Activated T-helper 1 cell treated with Interleukin-2 at 50 U/mL for 16 hours (primary cell): ENCODE measurements around the gene UNCX.

Experiments
- DNase-seq: peaks from one replicate; pipeline ENCODE4 v3.0.0-alpha.2; 2020; ENCODE audit warnings: low read depth

The UNCX gene

GRCh38 chr7:1232103-1232466 is 587 bp upstream of the UNCX start:
- DNase-seq: no peak

GRCh38 chr7:1233333-1234048 is 819 bp downstream of the UNCX start:
- DNase-seq: no peak

- DNase-seq: no peak
These were observed 1.6 kb downstream of the UNCX start for GRCh38 chr7:1234049-1234880.

GRCh38 chr7:1234881-1235500 is 2.3 kb downstream of the UNCX start:
- DNase-seq: no peak

DNA sequence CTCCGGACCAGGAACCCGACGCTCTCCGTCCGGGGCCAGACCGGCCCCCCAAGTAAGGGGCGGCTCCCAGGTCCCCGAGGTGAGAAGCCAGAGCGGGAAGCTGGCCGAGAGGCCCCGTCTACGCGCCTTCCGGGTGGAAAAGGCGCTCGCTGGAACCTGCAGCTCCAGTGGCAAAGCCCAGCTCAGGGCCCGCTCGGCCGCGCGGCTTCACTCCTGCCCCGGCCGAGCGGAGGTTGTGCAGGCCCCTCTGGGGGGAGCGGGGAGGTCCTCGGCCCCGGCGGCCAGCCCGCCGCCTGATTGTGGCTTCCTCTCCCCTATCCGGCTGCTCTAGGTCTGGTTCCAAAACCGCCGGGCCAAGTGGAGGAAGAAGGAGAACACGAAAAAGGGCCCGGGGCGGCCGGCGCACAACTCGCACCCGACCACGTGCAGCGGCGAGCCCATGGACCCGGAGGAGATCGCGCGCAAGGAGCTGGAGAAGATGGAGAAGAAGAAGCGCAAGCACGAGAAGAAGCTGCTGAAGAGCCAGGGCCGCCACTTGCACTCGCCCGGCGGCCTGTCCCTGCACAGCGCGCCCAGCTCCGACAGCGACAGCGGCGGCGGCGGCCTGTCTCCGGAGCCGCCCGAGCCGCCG is 2.9 kb downstream of the UNCX start:
- DNase-seq: no peak

- no peak for DNase-seq
These were observed 3.5 kb downstream of the UNCX start for GRCh38 chr7:1236132-1236661.

DNA sequence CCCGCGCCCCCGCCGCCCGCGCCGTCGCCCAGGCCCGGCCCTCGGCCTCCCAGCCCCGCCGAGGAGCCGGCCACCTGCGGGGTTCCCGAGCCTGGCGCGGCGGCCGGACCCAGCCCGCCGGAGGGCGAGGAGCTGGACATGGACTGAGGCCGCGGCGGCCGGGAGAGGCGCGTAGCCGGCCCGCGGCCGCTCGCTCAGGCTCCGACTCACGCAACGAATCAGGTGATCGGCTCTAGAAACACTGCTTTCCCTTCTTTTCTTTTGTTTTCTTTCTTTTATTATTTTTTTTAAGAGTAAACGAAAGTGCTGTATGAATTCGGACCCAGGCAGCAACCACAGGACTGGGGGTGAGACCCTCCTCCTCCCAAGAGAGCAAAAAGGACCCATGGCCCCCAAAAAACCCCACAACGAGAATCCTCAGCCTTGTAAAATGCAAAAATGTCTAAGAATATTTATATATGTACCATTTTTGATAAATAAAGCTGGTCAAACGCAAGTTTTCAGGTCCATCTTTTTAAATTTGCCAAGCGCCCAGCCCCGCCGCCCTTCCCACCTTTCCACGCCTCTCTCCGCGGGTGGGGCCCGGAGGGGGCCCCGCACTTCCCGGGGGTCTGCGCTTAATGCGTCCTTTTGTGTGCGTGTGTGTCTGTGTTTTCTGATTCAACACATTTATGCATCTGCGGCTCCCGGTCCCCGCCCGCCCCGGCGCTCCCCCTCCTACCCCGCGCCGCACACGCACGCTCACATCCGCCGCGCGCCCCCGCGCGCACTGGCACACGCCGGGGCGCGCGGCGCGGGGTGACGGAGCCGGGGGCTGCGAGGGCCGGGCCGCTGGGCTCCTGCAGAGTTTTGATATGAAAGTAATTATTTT is 4.4 kb downstream of the UNCX start:
- no peak for DNase-seq

DNA sequence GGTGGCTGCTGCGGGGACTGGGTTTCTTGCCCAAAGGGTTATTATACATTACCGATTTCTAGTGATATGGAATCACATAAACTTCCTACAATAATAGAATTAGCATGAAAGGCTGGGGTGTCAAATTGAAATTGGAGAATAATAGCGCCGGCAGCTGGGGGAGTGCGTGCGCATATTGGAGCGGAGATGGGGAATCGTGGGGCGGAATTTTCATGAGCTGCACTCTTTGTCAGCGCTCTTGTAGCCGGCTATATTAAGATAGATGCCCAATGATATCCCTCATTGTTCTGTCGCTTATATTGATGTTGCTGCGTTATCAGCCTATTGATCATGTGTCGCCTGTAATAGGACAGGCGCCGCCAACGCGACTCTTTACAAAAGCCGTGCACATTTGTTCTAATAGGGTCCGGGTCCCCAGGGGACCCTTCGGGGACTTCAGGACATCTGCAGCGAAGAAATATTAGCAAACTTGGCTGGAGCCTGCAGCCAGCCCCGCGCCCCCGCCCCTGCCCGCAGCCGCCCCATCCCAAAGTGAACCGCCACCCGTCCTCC is 5.1 kb downstream of the UNCX start:
- DNase-seq: no peak

DNA sequence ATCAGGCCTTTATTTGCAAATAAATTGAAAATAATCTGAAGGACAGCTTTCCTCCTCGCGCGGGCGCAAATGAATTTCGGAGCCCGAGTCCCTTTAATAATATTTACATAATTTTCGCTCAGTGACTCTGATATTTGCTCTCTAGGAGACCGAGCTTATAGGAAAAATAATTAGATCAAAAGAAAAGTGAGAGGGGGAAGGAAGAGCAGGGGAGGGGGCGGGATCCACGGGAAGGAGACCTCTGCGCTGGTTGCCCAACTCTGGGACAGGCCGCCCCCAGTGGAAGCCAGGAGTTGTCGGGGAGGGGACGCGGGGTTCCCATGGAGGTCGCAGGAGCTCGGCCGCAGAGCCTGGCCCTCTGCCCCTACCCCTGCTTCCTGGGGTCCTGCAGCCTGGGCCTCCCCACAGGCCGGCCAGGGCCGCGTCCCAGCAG is 5.8 kb downstream of the UNCX start:
- DNase-seq: no peak

DNA sequence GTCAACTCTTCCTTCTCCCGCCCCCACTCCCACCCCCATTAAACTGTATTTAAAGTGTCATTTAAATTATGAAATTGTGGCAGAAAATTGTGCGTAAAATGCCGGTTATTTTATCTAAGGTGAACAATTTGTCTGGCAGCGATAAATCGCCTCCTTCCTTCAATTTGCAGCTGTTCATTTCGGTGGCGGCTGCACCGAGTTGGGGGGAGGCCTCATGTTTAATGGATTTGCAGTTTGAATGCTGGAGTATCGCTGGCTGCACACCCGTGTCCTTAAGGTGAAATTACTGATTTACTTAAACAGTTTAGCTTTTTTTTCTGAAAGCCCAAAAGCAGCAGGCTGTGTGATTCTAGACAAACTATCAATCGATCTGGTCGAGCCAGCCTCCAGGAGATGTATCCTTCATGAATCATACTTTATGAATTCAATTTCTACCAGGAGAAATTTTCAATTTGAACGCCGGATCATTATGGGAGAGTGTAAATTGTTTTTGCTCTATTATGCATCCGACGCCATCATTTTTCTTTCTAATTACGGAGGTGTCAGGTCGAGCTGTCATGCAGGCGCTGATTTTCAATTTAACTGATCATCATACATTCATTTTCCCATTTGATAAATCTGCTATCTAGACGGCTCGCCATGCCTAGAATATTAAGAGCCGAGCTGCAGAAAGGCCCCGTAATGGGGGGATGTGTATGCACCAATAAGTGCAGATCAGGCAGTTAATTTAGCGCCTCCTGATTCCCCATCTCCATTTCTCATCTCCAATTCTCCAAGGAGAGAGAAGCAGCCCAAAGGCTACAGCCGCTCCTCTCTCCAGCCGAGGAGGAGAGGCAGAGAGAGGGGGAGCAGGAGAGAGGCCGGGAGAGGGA is 6.5 kb downstream of the UNCX start:
- no peak for DNase-seq

DNA sequence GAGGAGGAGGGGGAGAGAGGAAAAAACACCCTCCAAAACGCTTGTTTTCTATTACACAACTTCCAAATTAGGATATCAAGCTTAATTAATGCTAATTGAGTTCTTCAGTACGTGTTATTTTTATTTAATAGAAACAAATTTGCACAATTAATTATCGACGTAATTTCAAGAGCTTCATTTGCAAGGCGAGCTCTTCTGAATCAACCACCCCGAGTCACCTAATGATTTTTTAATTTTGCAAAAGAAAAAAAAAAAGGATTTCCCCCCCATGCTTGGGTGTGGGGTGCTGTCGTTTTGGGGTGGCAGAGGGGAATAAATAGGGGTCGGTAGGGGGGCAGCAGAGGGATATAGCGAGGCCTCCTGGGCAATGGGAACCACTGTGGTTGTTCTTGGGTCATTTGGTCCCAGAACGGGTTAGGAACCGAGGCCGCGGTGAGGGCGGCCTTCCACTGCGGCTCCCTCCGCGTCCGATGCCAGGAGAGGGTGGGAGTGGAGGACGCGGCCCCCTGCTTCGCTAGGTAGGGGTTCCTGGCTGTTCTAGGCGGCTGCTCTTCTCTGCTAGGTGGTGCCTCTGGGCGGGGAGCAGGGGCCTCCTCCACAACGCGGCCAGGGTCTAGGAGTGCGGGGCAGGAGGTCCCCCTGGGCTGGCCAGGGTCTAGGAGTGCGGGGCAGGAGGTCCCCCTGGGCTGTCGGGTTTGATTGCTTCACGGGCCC is 7.3 kb downstream of the UNCX start:
- no peak for DNase-seq

GRCh38 chr7:1240517-1241257 is 8.0 kb downstream of the UNCX start:
- no peak for DNase-seq

DNA sequence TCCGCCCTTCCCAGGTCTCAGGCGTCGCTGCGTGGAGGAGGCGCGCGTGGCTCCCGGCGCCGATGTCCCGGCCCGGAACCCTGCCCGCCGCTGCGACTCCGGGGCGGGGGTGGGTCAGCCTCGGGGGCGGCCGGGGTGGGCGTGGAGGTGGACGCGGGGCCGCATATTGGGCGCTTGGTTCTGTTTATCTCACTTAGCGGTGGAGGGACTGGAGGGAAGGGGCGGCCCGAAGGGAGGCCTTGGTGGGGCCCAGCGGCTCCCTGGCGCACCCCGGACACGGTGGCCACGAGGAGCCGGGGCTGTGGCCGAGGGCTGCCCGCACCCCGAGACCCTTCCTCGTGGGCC is 8.6 kb downstream of the UNCX start:
- no peak for DNase-seq

DNA sequence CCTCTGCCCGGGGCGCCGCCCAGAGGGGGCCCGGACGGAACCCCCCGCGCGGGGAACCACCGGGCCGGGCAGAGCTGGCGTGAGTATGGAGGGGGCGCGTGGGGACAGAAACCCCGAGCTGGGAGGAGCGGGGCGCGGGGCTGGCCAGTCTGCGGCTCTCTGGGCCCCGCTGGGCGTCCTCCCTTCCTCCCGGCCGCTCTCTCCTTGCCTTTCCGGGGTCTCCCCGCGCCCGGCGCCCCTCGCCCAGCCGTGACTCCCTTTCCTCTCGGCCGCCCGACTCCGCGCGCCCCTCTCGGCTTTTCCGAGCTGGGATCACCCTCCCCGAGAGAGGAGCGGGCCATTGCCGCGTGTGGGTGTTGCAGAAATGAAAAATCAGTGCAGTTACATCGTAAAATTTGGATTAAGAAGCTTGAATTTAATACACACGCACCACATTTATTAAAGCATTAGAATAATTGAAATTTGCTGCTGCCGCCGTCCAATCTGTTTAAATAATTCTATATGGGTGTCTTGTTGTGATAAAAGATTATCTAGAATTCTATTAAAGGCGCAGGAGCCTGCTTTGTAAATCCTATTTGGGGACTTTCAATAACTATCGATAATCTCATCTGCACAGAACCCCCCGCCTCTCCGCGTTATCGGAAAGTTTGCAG is 9.1 kb downstream of the UNCX start:
- no peak for DNase-seq

GRCh38 chr7:1242256-1242605 is 9.6 kb downstream of the UNCX start:
- DNase-seq: no peak

- DNase-seq: no peak
These were observed 10.1 kb downstream of the UNCX start for GRCh38 chr7:1242606-1243289.

DNA sequence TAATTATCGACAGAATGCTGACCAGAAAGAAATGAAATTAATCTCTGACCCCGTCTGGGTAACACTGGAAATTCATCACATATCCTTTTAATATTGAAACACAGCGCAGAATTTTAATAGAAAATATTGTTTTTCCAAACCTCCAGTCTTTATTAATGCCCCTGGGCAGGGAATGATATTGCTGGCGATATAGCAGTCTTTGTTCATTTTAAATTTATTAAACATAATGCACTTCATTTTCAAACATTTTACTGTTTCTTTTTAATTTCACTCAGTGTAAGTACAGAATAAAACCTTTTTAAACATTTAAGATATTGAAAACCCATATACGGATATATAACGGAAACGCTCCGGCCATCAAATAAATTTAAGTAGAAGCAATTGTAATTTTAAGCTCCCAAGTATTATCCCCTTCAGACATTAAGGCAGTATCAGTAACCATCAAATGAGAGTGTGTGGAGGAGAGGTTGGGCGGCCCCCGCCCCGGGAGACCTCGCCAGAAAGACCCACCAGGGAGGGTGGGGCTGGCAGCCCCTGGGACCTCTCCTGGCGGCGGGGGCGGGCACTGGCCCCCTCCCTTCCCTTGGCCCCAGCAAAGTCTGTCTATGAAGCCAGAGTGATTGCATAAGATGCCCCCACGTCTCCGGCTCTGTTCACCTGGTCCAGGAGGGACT is 10.8 kb downstream of the UNCX start:
- DNase-seq: no peak
